H1 (cell line): ENCODE data around the gene SLC38A10. TPM values are rescaled to one million over a fixed set of nuclear protein-coding genes. Genes with fewer than 3 reads are reported as not detected.

Source experiments
- CBX8 ChIP-seq: fragments of 300-800, 300-1000 bp; sonication (generic); IDR thresholded peaks from 2 replicates; pipeline ENCODE4 v1.7.1; 2016; ENCODE audit warnings: low read depth, low read length, borderline replicate concordance
- CEBPB ChIP-seq: IDR thresholded peaks from 2 replicates; pipeline ENCODE4 v1.6.1; 2012; ENCODE audit warnings: low read depth, low read length
- EP300 ChIP-seq, 2 experiments: IDR thresholded peaks; 1 replicate in 1 of 2; 2 replicates in 1 of 2; pipeline ENCODE4 v1.6.1; 2011 to 2012; ENCODE audit warnings: low read depth in 2 of 2, low read length in 2 of 2, mild to moderate bottlenecking in 2 of 2, borderline replicate concordance in 1 of 2, inconsistent platforms in 1 of 2, moderate library complexity in 1 of 2
- GTF2F1 ChIP-seq: IDR thresholded peaks from 2 replicates; pipeline ENCODE4 v1.6.1; 2012; ENCODE audit warnings: low read depth, low read length, improper control_type of control experiment, borderline replicate concordance
- HDAC2 ChIP-seq, 2 experiments: fragments of 300-600 bp in 1 of 2; sonication (generic) in 1 of 2; IDR thresholded peaks; 2 replicates each; pipeline ENCODE4 v1.6.1; 2011 to 2012; ENCODE audit warnings: low read depth in 2 of 2, low read length in 2 of 2, mild to moderate bottlenecking in 2 of 2, moderate library complexity in 2 of 2, borderline replicate concordance in 1 of 2, inconsistent platforms in 1 of 2
- MAX ChIP-seq: IDR thresholded peaks from 2 replicates; pipeline ENCODE4 v1.6.1; 2012; ENCODE audit warnings: inconsistent platforms
- SIRT6 ChIP-seq: IDR thresholded peaks from one replicate; pipeline ENCODE4 v1.7.1; 2012; ENCODE audit warnings: low read length, inconsistent platforms
- TBP ChIP-seq: IDR thresholded peaks from 2 replicates; pipeline ENCODE4 v1.6.1; 2011; ENCODE audit warnings: low read depth, low read length, improper control_type of control experiment
- polyA plus RNA-seq, 7 experiments: library from polyadenylated mRNA; depleted of rRNA in 3 of 7; stranded (reverse) in 5 of 7; unstranded in 2 of 7; fragments of >200 nt in 5 of 7; fragments of 200-250 nt in 2 of 7; gene quantifications; 1 replicate in 5 of 7; 2 replicates in 1 of 7; 4 replicates in 1 of 7; pipeline versions ENCODE4 v1.2.1 to v1.2.3, GENCODE V29; 2011 to 2013; ENCODE audit warnings: missing spikeins in 2 of 7, mixed read lengths in 2 of 7
- total RNA-seq: library from RNA; stranded (reverse); fragmentation: NEBNext Ultra II Directional; extraction: Animal tissue kit (Norgen Biotek cat#: 25700); gene quantifications from 2 replicates; pipeline ENCODE4 v1.2.1, GENCODE V29; 2021

The SLC38A10 gene
- total and polyA plus RNA-seq, 2 of the 8 experiments (the other 6 are each of a cell fraction or from before 2014, with no cell fraction given) = 26.4 to 41.0 TPM

- TF ChIP-seq GTF2F1 (no peak), HDAC2 (IDR thresholded peaks at IDR 0.05; ENCODE audit: borderline replicate concordance in 1 of 2, low read depth in 2 of 2, low read length in 2 of 2) (no peak), CBX8 (no peak), CEBPB (no peak), EP300 (IDR thresholded peaks at IDR 0.05; ENCODE audit: borderline replicate concordance in 1 of 2, low read depth in 2 of 2, low read length in 2 of 2) (no peak), TBP (no peak), SIRT6 (no peak), MAX (no peak)
- TF ChIP-seq, all 59 proteins: peak for 0
Measured at GRCh38 chr17:81331527-81332043, 36.5 kb upstream of the SLC38A10 start (continued).
